ENCODE data around the gene TFAP2A. TPM values are rescaled to one million over a fixed set of nuclear protein-coding genes. Genes with fewer than 3 reads are reported as not detected.

The TFAP2A gene
- total RNA-seq, 1 donor from 2014 or later: 0.39 TPM

GRCh38 chr6:10369896-10370295 lies 45.0 kb downstream of the TFAP2A start:
- H3K4me3 Mint-ChIP-seq: no peak overlapping the region
- Histone ChIP-seq H3K79me2 (ENCODE audit: low read depth) (no peaks in the 10 kb centered on the region), H4K20me1 (ENCODE audit: low read depth) (no peaks in the 10 kb centered on the region), H3K9ac (no peak overlapping the region), H3K9me3 (ENCODE audit: low read depth) (no peaks in the 10 kb centered on the region), H3K27me3 (no peaks in the 10 kb centered on the region), H3K4me1 (no peaks in the 10 kb centered on the region), H3K27ac (no peak overlapping the region), H3F3A (ENCODE audit: low read depth) (no peaks in the 10 kb centered on the region), H3K36me3 (no peaks in the 10 kb centered on the region), H3K4me3 (no peak overlapping the region), H3K4me2 (no peak overlapping the region), H2AFZ (replicated peaks) (no peak overlapping the region)
- peaks cover 4% of the 10 kb centered on the region for H3K9me3 Mint-ChIP-seq
- TF ChIP-seq EZH2 (IDR thresholded peaks at IDR 0.05) (no peak), CTCF (IDR thresholded peaks at IDR 0.05) (no peak), EZH2phosphoT487 (IDR thresholded peaks at IDR 0.05) (no peak)
- H3K27me3 Mint-ChIP-seq (ENCODE audit: insufficient read depth, low read depth): no peaks in the 10 kb centered on the region
- H3K36me3 Mint-ChIP-seq: no peaks in the 10 kb centered on the region
- peaks cover 6% of the 10 kb centered on the region for H3K4me1 Mint-ChIP-seq
- H3K27ac Mint-ChIP-seq: no peak overlapping the region
- no peak for DNase-seq (ENCODE audit: low spot score)

GRCh38 chr6:10368861-10369260 lies 46.0 kb downstream of the TFAP2A start:
- Histone ChIP-seq H3K9ac (no peak overlapping the region), H3K27me3 (no peaks in the 10 kb centered on the region), H4K20me1 (ENCODE audit: low read depth) (no peaks in the 10 kb centered on the region), H3K79me2 (ENCODE audit: low read depth) (no peaks in the 10 kb centered on the region), H3K27ac (no peak overlapping the region), H3F3A (ENCODE audit: low read depth) (no peaks in the 10 kb centered on the region), H3K4me2 (no peak overlapping the region), H3K36me3 (no peaks in the 10 kb centered on the region), H3K4me3 (no peak overlapping the region), H3K9me3 (ENCODE audit: low read depth) (no peaks in the 10 kb centered on the region), H2AFZ (replicated peaks) (no peak overlapping the region), H3K4me1 (no peaks in the 10 kb centered on the region)
- H3K36me3 Mint-ChIP-seq: no peaks in the 10 kb centered on the region
- DNase-seq (ENCODE audit: low spot score): no peak
- TF ChIP-seq CTCF (IDR thresholded peaks at IDR 0.05) (no peak), EZH2 (IDR thresholded peaks at IDR 0.05) (no peak), EZH2phosphoT487 (IDR thresholded peaks at IDR 0.05) (no peak)
- H3K9me3 Mint-ChIP-seq: peaks cover 9% of the 10 kb centered on the region
- no peak overlapping the region for H3K27ac Mint-ChIP-seq
- peaks cover under 1% of the 10 kb centered on the region for H3K4me1 Mint-ChIP-seq
- H3K4me3 Mint-ChIP-seq: no peak overlapping the region
- H3K27me3 Mint-ChIP-seq (ENCODE audit: insufficient read depth, low read depth): no peaks in the 10 kb centered on the region

- Histone ChIP-seq H3K4me2 (no peak overlapping the region), H3K27ac (no peak overlapping the region), H4K20me1 (ENCODE audit: low read depth) (no peaks in the 10 kb centered on the region), H3F3A (ENCODE audit: low read depth) (no peaks in the 10 kb centered on the region), H3K36me3 (no peaks in the 10 kb centered on the region), H3K9me3 (ENCODE audit: low read depth) (no peaks in the 10 kb centered on the region), H3K9ac (no peak overlapping the region), H3K4me1 (no peaks in the 10 kb centered on the region), H3K27me3 (no peaks in the 10 kb centered on the region), H3K79me2 (ENCODE audit: low read depth) (no peaks in the 10 kb centered on the region), H3K4me3 (no peak overlapping the region), H2AFZ (replicated peaks) (no peak overlapping the region)
- DNase-seq (ENCODE audit: low spot score): no peak
- Mint-ChIP-seq H3K4me1 (no peaks in the 10 kb centered on the region), H3K27ac (no peak overlapping the region), H3K27me3 (ENCODE audit: insufficient read depth, low read depth) (peaks cover 2% of the 10 kb centered on the region), H3K4me3 (no peak overlapping the region), H3K36me3 (no peaks in the 10 kb centered on the region), H3K9me3 (peaks cover 9% of the 10 kb centered on the region)
- TF ChIP-seq EZH2 (IDR thresholded peaks at IDR 0.05) (no peak), CTCF (IDR thresholded peaks at IDR 0.05) (no peak), EZH2phosphoT487 (IDR thresholded peaks at IDR 0.05) (no peak)
Measured at GRCh38 chr6:10363911-10364310, 51.0 kb downstream of the TFAP2A start.

Data from neural progenitor cell (in vitro differentiated cells).